Measurements from ENCODE around the gene ELMO1. TPM values are rescaled to one million over a fixed set of nuclear protein-coding genes. Genes with fewer than 3 reads are reported as not detected.

The ELMO1 gene
- polyA plus RNA-seq, 1 donor (not counting 4 experiments of a cell fraction or from before 2014, with no cell fraction given) = not detected

DNA sequence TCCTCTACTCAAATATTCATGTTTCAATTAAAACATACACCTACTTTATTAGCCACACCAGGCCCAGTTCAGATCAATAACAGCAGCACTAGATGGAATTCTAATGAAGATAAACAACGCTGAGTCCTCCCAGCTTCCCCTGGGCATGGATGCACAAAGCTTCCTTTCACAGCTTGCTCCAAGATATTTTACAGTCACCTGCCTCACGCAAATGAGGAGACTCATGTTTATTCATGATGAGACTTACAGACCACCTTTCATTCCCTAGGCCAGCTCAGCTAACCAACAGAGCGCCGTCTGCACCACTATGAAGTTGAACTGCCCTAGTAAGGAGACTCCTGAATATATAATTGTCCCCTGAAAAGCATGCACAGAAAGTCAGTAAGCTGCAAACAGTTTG lies 441.4 kb downstream of the ELMO1 start:
- FAIRE-seq (no peak), DNase-seq (ENCODE audit: low read depth, low spot score) (no peak)
- no peaks in the 10 kb centered on the region for H3K36me3 ChIP-seq (ENCODE audit: control insufficient read depth in 2 of 2, extremely low read depth in 1 of 2, insufficient read depth in 2 of 2, low read length in 2 of 2)
- no peak overlapping the region for H3K27ac ChIP-seq (ENCODE audit: control insufficient read depth, insufficient read depth, low read length)
- no peak overlapping the region for H3K4me3 ChIP-seq (ENCODE audit: control insufficient read depth in 2 of 3, extremely low read depth in 1 of 3, insufficient read depth in 2 of 3, low read depth in 1 of 3, low read length in 3 of 3)
- H3K4me2 ChIP-seq (ENCODE audit: control insufficient read depth, extremely low read depth, insufficient read depth, low read depth, low read length) = no peak overlapping the region
- TF ChIP-seq, protein P1, sequence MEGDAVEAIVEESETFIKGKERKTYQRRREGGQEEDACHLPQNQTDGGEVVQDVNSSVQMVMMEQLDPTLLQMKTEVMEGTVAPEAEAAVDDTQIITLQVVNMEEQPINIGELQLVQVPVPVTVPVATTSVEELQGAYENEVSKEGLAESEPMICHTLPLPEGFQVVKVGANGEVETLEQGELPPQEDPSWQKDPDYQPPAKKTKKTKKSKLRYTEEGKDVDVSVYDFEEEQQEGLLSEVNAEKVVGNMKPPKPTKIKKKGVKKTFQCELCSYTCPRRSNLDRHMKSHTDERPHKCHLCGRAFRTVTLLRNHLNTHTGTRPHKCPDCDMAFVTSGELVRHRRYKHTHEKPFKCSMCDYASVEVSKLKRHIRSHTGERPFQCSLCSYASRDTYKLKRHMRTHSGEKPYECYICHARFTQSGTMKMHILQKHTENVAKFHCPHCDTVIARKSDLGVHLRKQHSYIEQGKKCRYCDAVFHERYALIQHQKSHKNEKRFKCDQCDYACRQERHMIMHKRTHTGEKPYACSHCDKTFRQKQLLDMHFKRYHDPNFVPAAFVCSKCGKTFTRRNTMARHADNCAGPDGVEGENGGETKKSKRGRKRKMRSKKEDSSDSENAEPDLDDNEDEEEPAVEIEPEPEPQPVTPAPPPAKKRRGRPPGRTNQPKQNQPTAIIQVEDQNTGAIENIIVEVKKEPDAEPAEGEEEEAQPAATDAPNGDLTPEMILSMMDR (optimal IDR thresholded peaks at IDR 0.05 in 1 of 3, IDR thresholded peaks at IDR 0.05 in 1 of 3, conservative IDR thresholded peaks at IDR 0.05 in 1 of 3; ENCODE audit: extremely low read depth in 1 of 3, insufficient read depth in 2 of 3, low read length in 3 of 3) = no peak
- TF ChIP-seq EZH2 (IDR thresholded peaks at IDR 0.05; ENCODE audit: low read length) = no peak
- H2AFZ ChIP-seq (ENCODE audit: control insufficient read depth, low read length) = no peak overlapping the region
- no peaks in the 10 kb centered on the region for H3K9me1 ChIP-seq (ENCODE audit: control insufficient read depth, extremely low read depth, insufficient read depth, low read length)
- no peaks in the 10 kb centered on the region for H3K9me3 ChIP-seq (ENCODE audit: control insufficient read depth, low read depth, low read length)
- H3K9ac ChIP-seq (ENCODE audit: control insufficient read depth, extremely low read depth, insufficient read depth, low read length) = no peak overlapping the region
- H3K27me3 ChIP-seq (ENCODE audit: control insufficient read depth, extremely low read depth, insufficient read depth, low read length) = no peaks in the 10 kb centered on the region
- dilution Hi-C loops (cut with MboI; ENCODE audit: extremely low pct_ligation_motif_present, low sequenced_read_pairs) = no loop called here
- H4K20me1 ChIP-seq (ENCODE audit: control insufficient read depth, extremely low read depth, insufficient read depth, low read length) = no peaks in the 10 kb centered on the region
- no peaks in the 10 kb centered on the region for H3K79me2 ChIP-seq (ENCODE audit: control insufficient read depth, insufficient read depth, low read length)
- no peaks in the 10 kb centered on the region for H3K4me1 ChIP-seq (ENCODE audit: control insufficient read depth, extremely low read depth, insufficient read depth, low read length)

DNA sequence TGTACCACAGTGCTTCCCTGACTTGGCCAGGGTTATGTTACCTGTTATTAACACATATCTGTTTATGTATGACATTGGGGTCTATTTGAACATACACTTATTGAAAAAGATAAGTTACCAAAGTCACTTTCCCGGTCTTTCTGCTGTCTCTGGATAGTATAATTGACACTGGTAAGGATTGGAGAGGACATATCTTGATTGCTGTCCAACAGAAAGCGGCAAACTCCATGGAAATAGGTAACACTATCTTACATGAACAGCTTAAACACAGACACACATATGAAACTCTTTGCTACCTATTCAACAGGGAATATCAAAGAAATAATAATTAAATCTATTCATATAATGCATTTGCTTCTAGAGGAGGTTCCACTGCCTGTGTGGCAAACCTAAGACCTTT lies 441.9 kb downstream of the ELMO1 start:
- H3K79me2 ChIP-seq (ENCODE audit: control insufficient read depth, insufficient read depth, low read length) = no peaks in the 10 kb centered on the region
- no peaks in the 10 kb centered on the region for H3K36me3 ChIP-seq (ENCODE audit: control insufficient read depth in 2 of 2, extremely low read depth in 1 of 2, insufficient read depth in 2 of 2, low read length in 2 of 2)
- H2AFZ ChIP-seq (ENCODE audit: control insufficient read depth, low read length) = no peak overlapping the region
- H3K9ac ChIP-seq (ENCODE audit: control insufficient read depth, extremely low read depth, insufficient read depth, low read length) = no peak overlapping the region
- FAIRE-seq = no peak
- no peak for DNase-seq (ENCODE audit: low read depth, low spot score)
- no peaks in the 10 kb centered on the region for H3K27me3 ChIP-seq (ENCODE audit: control insufficient read depth, extremely low read depth, insufficient read depth, low read length)
- no peak overlapping the region for H3K4me3 ChIP-seq (ENCODE audit: control insufficient read depth in 2 of 3, extremely low read depth in 1 of 3, insufficient read depth in 2 of 3, low read depth in 1 of 3, low read length in 3 of 3)
- no peaks in the 10 kb centered on the region for H4K20me1 ChIP-seq (ENCODE audit: control insufficient read depth, extremely low read depth, insufficient read depth, low read length)
- no peak overlapping the region for H3K27ac ChIP-seq (ENCODE audit: control insufficient read depth, insufficient read depth, low read length)
- H3K4me2 ChIP-seq (ENCODE audit: control insufficient read depth, extremely low read depth, insufficient read depth, low read depth, low read length) = no peak overlapping the region
- no peaks in the 10 kb centered on the region for H3K9me3 ChIP-seq (ENCODE audit: control insufficient read depth, low read depth, low read length)
- H3K9me1 ChIP-seq (ENCODE audit: control insufficient read depth, extremely low read depth, insufficient read depth, low read length) = no peaks in the 10 kb centered on the region
- dilution Hi-C loops (cut with MboI; ENCODE audit: extremely low pct_ligation_motif_present, low sequenced_read_pairs) = no loop called here
- H3K4me1 ChIP-seq (ENCODE audit: control insufficient read depth, extremely low read depth, insufficient read depth, low read length) = no peaks in the 10 kb centered on the region
- TF ChIP-seq EZH2 (IDR thresholded peaks at IDR 0.05; ENCODE audit: low read length) = no peak
- TF ChIP-seq, protein P1 (optimal IDR thresholded peaks at IDR 0.05 in 1 of 3, IDR thresholded peaks at IDR 0.05 in 1 of 3, conservative IDR thresholded peaks at IDR 0.05 in 1 of 3; ENCODE audit: extremely low read depth in 1 of 3, insufficient read depth in 2 of 3, low read length in 3 of 3) = no peak

Measured in keratinocyte (primary cell).